Astrocyte (in vitro differentiated cells and primary cell): ENCODE results near the gene CEP350. TPM values are rescaled to one million over a fixed set of nuclear protein-coding genes. Genes with fewer than 3 reads are reported as not detected.

Experiments
- DNase-seq: peaks from one replicate; pipeline ENCODE4 v3.0.0-alpha.2; 2010; ENCODE audit warnings: low read depth
- FAIRE-seq: peaks from 2 replicates; lab custom pipeline; 2011; peaks lifted over from hg19 to GRCh38; lab: Jason Lieb, UNC
- H2AFZ ChIP-seq: 2 replicates; pipeline ENCODE4 v1.6.0; 2012; ENCODE audit warnings: low read depth, low read length, inconsistent platforms
- H3K27ac ChIP-seq: 2 replicates; pipeline ENCODE4 v1.5.1; 2011; ENCODE audit warnings: low read depth, low read length, inconsistent platforms
- H3K27me3 ChIP-seq: 2 replicates; pipeline ENCODE4 v1.6.0; 2011; ENCODE audit warnings: low read length, inconsistent platforms; ENCODE audit not compliant: insufficient read depth
- H3K36me3 ChIP-seq: 2 replicates; pipeline ENCODE4 v1.5.1; 2011; ENCODE audit warnings: low read length, inconsistent platforms; ENCODE audit not compliant: insufficient read depth
- H3K4me1 ChIP-seq: 2 replicates; pipeline ENCODE4 v1.5.1; 2011; ENCODE audit warnings: low read length, inconsistent platforms; ENCODE audit not compliant: insufficient read depth
- H3K4me2 ChIP-seq: 2 replicates; pipeline ENCODE4 v1.6.0; 2012; ENCODE audit warnings: low read length, inconsistent platforms
- H3K4me3 ChIP-seq: 2 replicates; pipeline ENCODE4 v1.5.1; 2011; ENCODE audit warnings: low read depth, mild to moderate bottlenecking, low read length, inconsistent platforms; ENCODE audit not compliant: insufficient read depth
- H3K79me2 ChIP-seq: 2 replicates; pipeline ENCODE4 v1.6.0; 2012; ENCODE audit warnings: mild to moderate bottlenecking, low read length, inconsistent platforms; ENCODE audit not compliant: insufficient read depth
- H3K9ac ChIP-seq: 2 replicates; pipeline ENCODE4 v1.6.0; 2012; ENCODE audit warnings: mild to moderate bottlenecking, low read length, inconsistent platforms
- H3K9me3 ChIP-seq: 2 replicates; pipeline ENCODE4 v1.5.1; 2012; ENCODE audit warnings: low read depth, mild to moderate bottlenecking, low read length, inconsistent platforms; ENCODE audit not compliant: insufficient read depth
- H4K20me1 ChIP-seq: 2 replicates; pipeline ENCODE4 v1.6.0; 2012; ENCODE audit warnings: low read length, inconsistent platforms; ENCODE audit not compliant: insufficient read depth
- H3K27ac Mint-ChIP-seq: one replicate; pipeline ENCODE4 v1.8.0; 2021; ENCODE audit warnings: mild to moderate bottlenecking, mixed read lengths; ENCODE audit not compliant: unreplicated experiment
- H3K27me3 Mint-ChIP-seq: one replicate; pipeline ENCODE4 v1.8.0; 2021; ENCODE audit warnings: low read depth, mixed read lengths; ENCODE audit not compliant: unreplicated experiment
- H3K36me3 Mint-ChIP-seq: one replicate; pipeline ENCODE4 v1.8.0; 2021; ENCODE audit warnings: low read depth, mixed read lengths; ENCODE audit not compliant: unreplicated experiment
- H3K4me1 Mint-ChIP-seq: one replicate; pipeline ENCODE4 v1.8.0; 2021; ENCODE audit warnings: low read depth, mixed read lengths; ENCODE audit not compliant: unreplicated experiment
- H3K4me3 Mint-ChIP-seq: one replicate; pipeline ENCODE4 v1.8.0; 2021; ENCODE audit warnings: mild to moderate bottlenecking, moderate library complexity, mixed read lengths; ENCODE audit not compliant: unreplicated experiment
- H3K9me3 Mint-ChIP-seq: one replicate; pipeline ENCODE4 v1.8.0; 2021; ENCODE audit warnings: mild to moderate bottlenecking, mixed read lengths; ENCODE audit not compliant: unreplicated experiment
- CTCF ChIP-seq: IDR thresholded peaks from 2 replicates; pipeline ENCODE4 v1.5.1; 2011; ENCODE audit warnings: low read depth, mild to moderate bottlenecking, inconsistent platforms, low read length, moderate library complexity; ENCODE audit not compliant: insufficient read depth
- EZH2 ChIP-seq: IDR thresholded peaks from 2 replicates; pipeline ENCODE4 v1.6.1; 2012; ENCODE audit warnings: mild to moderate bottlenecking, low read length, inconsistent platforms; ENCODE audit not compliant: insufficient read depth
- total RNA-seq: library from RNA; stranded (reverse); gene quantifications from 2 replicates; pipeline ENCODE4 v1.2.1, GENCODE V29; 2021

Gene CEP350
- total RNA-seq, 1 donor from 2014 or later = 29.2 TPM

- Histone ChIP-seq H3K4me2 (no peak overlapping the region), H2AFZ (no peak overlapping the region), H3K4me1 (no peaks in the 10 kb centered on the region), H3K9ac (no peak overlapping the region), H3K27ac (no peak overlapping the region), H3K36me3 (no peaks in the 10 kb centered on the region), H3K9me3 (peaks cover 3% of the 10 kb centered on the region), H3K79me2 (peaks cover 88% of the 10 kb centered on the region), H3K27me3 (no peaks in the 10 kb centered on the region), H4K20me1 (peaks cover 49% of the 10 kb centered on the region), H3K4me3 (no peak overlapping the region)
- Mint-ChIP-seq H3K4me3 (no peak overlapping the region), H3K27me3 (no peaks in the 10 kb centered on the region), H3K27ac (peak overlapping the region; percentile 47), H3K9me3 (no peaks in the 10 kb centered on the region), H3K4me1 (peaks cover 20% of the 10 kb centered on the region), H3K36me3 (peaks cover 5% of the 10 kb centered on the region)
- FAIRE-seq (no peak), DNase-seq (no peak)
- TF ChIP-seq CTCF = no peak
Measured at GRCh38 chr1:179968994-179969919, 14.6 kb downstream of the CEP350 start.

- H3K27ac ChIP-seq = no peak overlapping the region
- H3K9me3 ChIP-seq = peaks cover 3% of the 10 kb centered on the region
- Mint-ChIP-seq H3K27ac (peak overlapping the region; percentile 47), H3K4me3 (no peak overlapping the region), H3K4me1 (peaks cover 19% of the 10 kb centered on the region), H3K9me3 (no peaks in the 10 kb centered on the region), H3K36me3 (peaks cover 5% of the 10 kb centered on the region), H3K27me3 (no peaks in the 10 kb centered on the region)
- no peaks in the 10 kb centered on the region for H3K27me3 ChIP-seq
- no peak overlapping the region for H3K4me2 ChIP-seq
- no peaks in the 10 kb centered on the region for H3K36me3 ChIP-seq
- H3K4me3 ChIP-seq = no peak overlapping the region
- no peak for FAIRE-seq
- peaks cover 88% of the 10 kb centered on the region for H3K79me2 ChIP-seq
- peaks cover 49% of the 10 kb centered on the region for H4K20me1 ChIP-seq
- no peak overlapping the region for H2AFZ ChIP-seq
- TF ChIP-seq CTCF (no peak), EZH2 (no peak)
- no peak overlapping the region for H3K9ac ChIP-seq
- DNase-seq = no peak
- H3K4me1 ChIP-seq = no peaks in the 10 kb centered on the region
Measured at GRCh38 chr1:179969962-179970361, 15.4 kb downstream of the CEP350 start.
